OCI-LY1 (cell line): ENCODE data around the gene ANKK1.
A peak's percentile ranks its signal among the peaks of the same experiment; 100 is the strongest.

Source experiments
- H2AFZ ChIP-seq: fragments of 200-600 bp; sonication (generic), shearing (Covaris generic); 2 replicates; pipeline ENCODE4 v1.6.0; 2014; ENCODE audit warnings: antibody characterized with exemption, mild to moderate bottlenecking, low read length
- H3F3A ChIP-seq: fragments of 200-600 bp; sonication (generic), shearing (Covaris generic); 2 replicates; pipeline ENCODE4 v1.6.0; 2014; ENCODE audit warnings: mild to moderate bottlenecking, antibody characterized with exemption, low read length, moderate library complexity; ENCODE audit not compliant: insufficient read depth
- H3K27ac ChIP-seq: fragments of 200-600 bp; sonication (generic); 2 replicates; pipeline ENCODE4 v1.5.1; 2014; ENCODE audit warnings: low read length, mixed run types, mild to moderate bottlenecking, low read depth; ENCODE audit not compliant: poor library complexity, severe bottlenecking
- H3K27me3 ChIP-seq: fragments of 200-600 bp; sonication (generic); 2 replicates; pipeline ENCODE4 v1.6.0; 2014; ENCODE audit warnings: antibody characterized with exemption, mild to moderate bottlenecking, low read length, moderate library complexity; ENCODE audit not compliant: insufficient read depth
- H3K36me3 ChIP-seq: fragments of 200-600 bp; sonication (generic); 2 replicates; pipeline ENCODE4 v1.6.1; 2014; ENCODE audit warnings: mild to moderate bottlenecking, antibody characterized with exemption, low read length, moderate library complexity, mixed read lengths; ENCODE audit not compliant: insufficient read depth
- H3K4me1 ChIP-seq: fragments of 200-600 bp; sonication (generic); 2 replicates; pipeline ENCODE4 v1.5.1; 2014; ENCODE audit warnings: mild to moderate bottlenecking, low read length, moderate library complexity; ENCODE audit not compliant: insufficient read depth, severe bottlenecking
- H3K4me2 ChIP-seq: fragments of 200-600 bp; sonication (generic), shearing (Covaris generic); 2 replicates; pipeline ENCODE4 v1.6.1; 2014; ENCODE audit warnings: low read length
- H3K4me3 ChIP-seq: fragments of 200-600 bp; sonication (generic); 2 replicates; pipeline ENCODE4 v1.5.1; 2014; ENCODE audit warnings: low read length, low read depth, mild to moderate bottlenecking, mixed read lengths; ENCODE audit not compliant: poor library complexity, severe bottlenecking
- H3K79me2 ChIP-seq: fragments of 200-600 bp; shearing (Covaris generic); 2 replicates; pipeline ENCODE4 v1.6.1; 2016; ENCODE audit warnings: mixed run types, low read length, mixed read lengths; ENCODE audit not compliant: insufficient read depth
- H3K9ac ChIP-seq: fragments of 200-600 bp; sonication (generic), shearing (Covaris generic); 2 replicates; pipeline ENCODE4 v1.6.1; 2014; ENCODE audit warnings: mild to moderate bottlenecking, low read length, mixed read lengths
- H3K9me2 ChIP-seq: fragments of 200-600 bp; sonication (generic), shearing (Covaris generic); 2 replicates; pipeline ENCODE4 v1.6.1; 2014; ENCODE audit warnings: low read depth, mild to moderate bottlenecking, low read length, mixed read lengths
- H3K9me3 ChIP-seq: fragments of 200-600 bp; shearing (Covaris generic); 2 replicates; pipeline ENCODE4 v1.6.1; 2014; ENCODE audit warnings: low read length, mixed read lengths
- H4K20me1 ChIP-seq: fragments of 200-600 bp; sonication (generic), shearing (Covaris generic); 2 replicates; pipeline ENCODE4 v1.6.0; 2016; ENCODE audit warnings: mild to moderate bottlenecking, low read length; ENCODE audit not compliant: insufficient read depth
- EZH2 ChIP-seq: fragments of 200-600 bp; sonication (generic), shearing (Covaris generic); IDR thresholded peaks from 2 replicates; pipeline ENCODE4 v1.8.0; 2017; ENCODE audit warnings: borderline replicate concordance, mixed run types, mild to moderate bottlenecking, antibody characterized with exemption, low read length, moderate library complexity, mixed read lengths
- TF ChIP-seq, protein P1 (sequence below): fragments of 200-600 bp; sonication (generic), shearing (Covaris generic); IDR thresholded peaks from 2 replicates; pipeline ENCODE4 v1.5.1; 2017; ENCODE audit warnings: mild to moderate bottlenecking, antibody characterized with exemption, low read length, moderate library complexity, mixed read lengths

The ANKK1 gene

DNA sequence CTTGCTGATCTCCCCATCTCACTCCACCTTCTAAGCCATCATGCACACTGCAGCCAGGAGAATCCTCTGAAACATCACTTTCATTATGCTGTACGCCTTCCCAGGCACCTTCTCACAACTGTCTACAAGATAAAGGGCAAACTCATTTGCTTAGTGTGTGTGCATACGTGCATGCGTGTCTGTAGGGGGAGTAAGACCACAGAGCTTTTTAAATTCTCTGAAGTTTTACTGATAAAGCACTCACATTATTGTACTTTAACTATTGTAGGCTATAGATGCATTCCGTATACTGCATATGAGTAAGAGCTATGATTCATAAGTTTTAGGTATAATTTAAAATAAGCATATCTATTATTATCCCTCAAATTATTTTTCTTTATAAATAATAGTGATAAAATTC, 15.3 kb upstream of the ANKK1 start:
- Histone ChIP-seq H3K27me3 (no peaks in the 10 kb centered on the region), H2AFZ (no peak overlapping the region), H3K4me3 (no peak overlapping the region), H3K27ac (no peak overlapping the region), H3K79me2 (no peaks in the 10 kb centered on the region), H3K4me2 (no peak overlapping the region), H3K9me2 (no peaks in the 10 kb centered on the region), H3K9me3 (no peaks in the 10 kb centered on the region), H3F3A (no peaks in the 10 kb centered on the region), H3K9ac (no peak overlapping the region), H3K36me3 (no peaks in the 10 kb centered on the region), H4K20me1 (no peaks in the 10 kb centered on the region), H3K4me1 (no peaks in the 10 kb centered on the region)
- TF ChIP-seq EZH2, result no peak
- TF ChIP-seq, protein P1, sequence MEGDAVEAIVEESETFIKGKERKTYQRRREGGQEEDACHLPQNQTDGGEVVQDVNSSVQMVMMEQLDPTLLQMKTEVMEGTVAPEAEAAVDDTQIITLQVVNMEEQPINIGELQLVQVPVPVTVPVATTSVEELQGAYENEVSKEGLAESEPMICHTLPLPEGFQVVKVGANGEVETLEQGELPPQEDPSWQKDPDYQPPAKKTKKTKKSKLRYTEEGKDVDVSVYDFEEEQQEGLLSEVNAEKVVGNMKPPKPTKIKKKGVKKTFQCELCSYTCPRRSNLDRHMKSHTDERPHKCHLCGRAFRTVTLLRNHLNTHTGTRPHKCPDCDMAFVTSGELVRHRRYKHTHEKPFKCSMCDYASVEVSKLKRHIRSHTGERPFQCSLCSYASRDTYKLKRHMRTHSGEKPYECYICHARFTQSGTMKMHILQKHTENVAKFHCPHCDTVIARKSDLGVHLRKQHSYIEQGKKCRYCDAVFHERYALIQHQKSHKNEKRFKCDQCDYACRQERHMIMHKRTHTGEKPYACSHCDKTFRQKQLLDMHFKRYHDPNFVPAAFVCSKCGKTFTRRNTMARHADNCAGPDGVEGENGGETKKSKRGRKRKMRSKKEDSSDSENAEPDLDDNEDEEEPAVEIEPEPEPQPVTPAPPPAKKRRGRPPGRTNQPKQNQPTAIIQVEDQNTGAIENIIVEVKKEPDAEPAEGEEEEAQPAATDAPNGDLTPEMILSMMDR, result peak; percentile 15; the same call in 1 of the 2 replicates

DNA sequence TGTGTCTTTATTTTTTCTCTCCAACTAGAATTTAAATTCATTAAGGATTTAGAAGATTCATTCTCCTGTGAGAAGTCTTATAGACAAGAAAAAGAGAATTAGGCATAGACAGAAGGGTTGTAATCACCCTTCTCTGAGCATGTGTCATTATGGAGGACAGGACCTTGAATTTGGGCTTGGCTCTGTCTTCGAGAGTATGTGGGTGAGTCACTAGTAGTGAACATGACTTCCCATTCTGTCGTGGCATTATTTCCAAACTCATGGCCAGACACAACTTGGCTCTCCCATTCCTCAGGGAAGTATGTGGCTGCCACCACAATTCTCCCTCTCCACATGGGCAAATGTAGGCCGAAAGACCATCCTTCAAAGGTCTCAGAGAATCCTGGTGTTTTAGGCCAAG, 14.3 kb upstream of the ANKK1 start:
- no peak for TF ChIP-seq EZH2
- TF ChIP-seq, protein P1, result no peak
- H3K9ac ChIP-seq, result no peak overlapping the region
- no peaks in the 10 kb centered on the region for H3K27me3 ChIP-seq
- H3K9me2 ChIP-seq, result no peaks in the 10 kb centered on the region
- no peaks in the 10 kb centered on the region for H4K20me1 ChIP-seq
- H3K27ac ChIP-seq, result no peak overlapping the region
- H2AFZ ChIP-seq, result no peak overlapping the region
- no peaks in the 10 kb centered on the region for H3K36me3 ChIP-seq
- H3F3A ChIP-seq, result no peaks in the 10 kb centered on the region
- no peaks in the 10 kb centered on the region for H3K79me2 ChIP-seq
- no peak overlapping the region for H3K4me3 ChIP-seq
- H3K4me2 ChIP-seq, result no peak overlapping the region
- no peaks in the 10 kb centered on the region for H3K4me1 ChIP-seq
- H3K9me3 ChIP-seq, result no peaks in the 10 kb centered on the region

DNA sequence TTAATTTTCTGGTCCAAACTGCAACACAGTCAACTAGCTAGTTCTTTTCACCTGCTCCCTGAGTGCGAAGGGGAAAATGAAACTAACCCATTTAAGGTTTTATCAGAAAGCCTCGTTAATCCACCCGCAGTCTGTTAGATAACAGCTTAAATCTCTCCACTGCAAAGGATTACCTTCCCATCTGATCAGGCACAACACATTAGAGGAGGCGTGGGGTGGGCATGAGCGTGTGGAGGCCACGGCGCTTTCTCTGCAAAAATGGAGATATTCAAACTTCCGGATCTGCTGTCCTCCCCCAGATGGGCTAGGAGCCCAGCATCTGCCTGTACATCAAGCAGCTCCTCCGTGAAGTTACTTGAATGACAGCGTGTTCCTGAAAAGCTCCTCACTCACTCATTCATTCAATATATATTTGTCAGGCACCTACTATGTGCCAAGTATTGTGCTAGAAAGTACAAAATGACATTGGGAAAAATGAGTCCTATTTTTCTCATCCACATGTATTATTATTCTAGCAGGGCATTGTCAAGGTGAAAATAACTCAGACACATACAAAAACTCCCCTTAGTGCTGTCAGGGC, 13.5 kb upstream of the ANKK1 start:
- no peak overlapping the region for H3K4me2 ChIP-seq
- no peaks in the 10 kb centered on the region for H3K4me1 ChIP-seq
- no peaks in the 10 kb centered on the region for H3K27me3 ChIP-seq
- no peak overlapping the region for H3K27ac ChIP-seq
- no peak overlapping the region for H2AFZ ChIP-seq
- TF ChIP-seq, protein P1, result no peak
- no peak overlapping the region for H3K9ac ChIP-seq
- no peaks in the 10 kb centered on the region for H4K20me1 ChIP-seq
- no peaks in the 10 kb centered on the region for H3K79me2 ChIP-seq
- H3K9me3 ChIP-seq, result no peaks in the 10 kb centered on the region
- no peaks in the 10 kb centered on the region for H3K9me2 ChIP-seq
- no peaks in the 10 kb centered on the region for H3F3A ChIP-seq
- no peaks in the 10 kb centered on the region for H3K36me3 ChIP-seq
- no peak overlapping the region for H3K4me3 ChIP-seq
